Karpas-422 (cell line): ENCODE measurements around the gene TACR2. TPM values are rescaled to one million over a fixed set of nuclear protein-coding genes. Genes with fewer than 3 reads are reported as not detected.

Source experiments
- DNase-seq: peaks from one replicate; pipeline ENCODE4 v3.0.0-alpha.2; 2015
- H2AFZ ChIP-seq: fragments of 200-600 bp; sonication (generic); 2 replicates; pipeline ENCODE4 v1.6.1; 2014; ENCODE audit warnings: antibody characterized with exemption, low read length, mixed read lengths
- H3K27ac ChIP-seq: fragments of 200-600 bp; sonication (generic); 2 replicates; pipeline ENCODE4 v1.5.1; 2014; ENCODE audit warnings: mild to moderate bottlenecking, low read length, moderate library complexity
- H3K27me3 ChIP-seq: fragments of 200-600 bp; sonication (generic); 2 replicates; pipeline ENCODE4 v1.6.1; 2014; ENCODE audit warnings: low read length, mixed read lengths
- H3K36me3 ChIP-seq: fragments of 200-600 bp; sonication (generic); 2 replicates; pipeline ENCODE4 v1.6.1; 2014; ENCODE audit warnings: low read length, mixed read lengths; ENCODE audit not compliant: insufficient read depth
- H3K4me1 ChIP-seq: fragments of 200-600 bp; sonication (generic); 2 replicates; pipeline ENCODE4 v1.6.1; 2014; ENCODE audit warnings: mild to moderate bottlenecking, low read length, mixed read lengths
- H3K4me2 ChIP-seq: fragments of 200-600 bp; sonication (generic); 2 replicates; pipeline ENCODE4 v1.6.1; 2014; ENCODE audit warnings: low read length, low read depth, mild to moderate bottlenecking; ENCODE audit not compliant: poor library complexity, severe bottlenecking
- H3K4me3 ChIP-seq: fragments of 200-600 bp; sonication (generic); 2 replicates; pipeline ENCODE4 v1.5.1; 2014; ENCODE audit warnings: mild to moderate bottlenecking, antibody characterized with exemption, low read length, mixed read lengths
- H3K79me2 ChIP-seq: fragments of 200-600 bp; sonication (generic); 2 replicates; pipeline ENCODE4 v1.6.1; 2014; ENCODE audit warnings: mild to moderate bottlenecking, low read length, mixed read lengths
- H3K9ac ChIP-seq: fragments of 200-600 bp; sonication (generic); 2 replicates; pipeline ENCODE4 v1.6.0; 2014; ENCODE audit warnings: low read length
- H3K9me2 ChIP-seq: fragments of 200-600 bp; sonication (generic), shearing (Covaris generic); replicated peaks from 2 replicates; pipeline ENCODE4 v1.6.0; 2014; ENCODE audit warnings: mild to moderate bottlenecking, low read length, moderate library complexity; ENCODE audit not compliant: insufficient read depth
- H3K9me3 ChIP-seq: fragments of 300-700, 200-600 bp; sonication (generic); 2 replicates; pipeline ENCODE4 v1.6.1; 2014; ENCODE audit warnings: low read length, mixed read lengths
- H4K20me1 ChIP-seq: fragments of 200-600 bp; sonication (generic); 2 replicates; pipeline ENCODE4 v1.6.1; 2014; ENCODE audit warnings: mild to moderate bottlenecking, antibody characterized with exemption, low read length, low read depth; ENCODE audit not compliant: insufficient read depth
- total RNA-seq: library from RNA; depleted of rRNA; stranded (reverse); fragments of >200 nt; shearing (Covaris generic); gene quantifications from 2 replicates; pipeline ENCODE4 v1.2.3, GENCODE V29; 2014; ENCODE audit warnings: low replicate concordance

TACR2 gene
- total RNA-seq, 1 experiment from 2014 or later, result not detected

GRCh38 chr10:69459893-69460575 is 43.3 kb upstream of the TACR2 start:
- Histone ChIP-seq H3K4me2 (no peak overlapping the region), H3K9ac (no peak overlapping the region), H4K20me1 (no peaks in the 10 kb centered on the region), H3K4me3 (no peak overlapping the region), H3K79me2 (no peaks in the 10 kb centered on the region), H3K4me1 (no peaks in the 10 kb centered on the region), H3K27ac (no peak overlapping the region), H3K9me3 (no peaks in the 10 kb centered on the region), H2AFZ (no peak overlapping the region), H3K9me2 (no peaks in the 10 kb centered on the region), H3K36me3 (no peaks in the 10 kb centered on the region), H3K27me3 (no peaks in the 10 kb centered on the region)
- no peak for DNase-seq

- H3K4me2 ChIP-seq, result no peak overlapping the region
These were observed 42.5 kb upstream of the TACR2 start for GRCh38 chr10:69459101-69459790.

DNA sequence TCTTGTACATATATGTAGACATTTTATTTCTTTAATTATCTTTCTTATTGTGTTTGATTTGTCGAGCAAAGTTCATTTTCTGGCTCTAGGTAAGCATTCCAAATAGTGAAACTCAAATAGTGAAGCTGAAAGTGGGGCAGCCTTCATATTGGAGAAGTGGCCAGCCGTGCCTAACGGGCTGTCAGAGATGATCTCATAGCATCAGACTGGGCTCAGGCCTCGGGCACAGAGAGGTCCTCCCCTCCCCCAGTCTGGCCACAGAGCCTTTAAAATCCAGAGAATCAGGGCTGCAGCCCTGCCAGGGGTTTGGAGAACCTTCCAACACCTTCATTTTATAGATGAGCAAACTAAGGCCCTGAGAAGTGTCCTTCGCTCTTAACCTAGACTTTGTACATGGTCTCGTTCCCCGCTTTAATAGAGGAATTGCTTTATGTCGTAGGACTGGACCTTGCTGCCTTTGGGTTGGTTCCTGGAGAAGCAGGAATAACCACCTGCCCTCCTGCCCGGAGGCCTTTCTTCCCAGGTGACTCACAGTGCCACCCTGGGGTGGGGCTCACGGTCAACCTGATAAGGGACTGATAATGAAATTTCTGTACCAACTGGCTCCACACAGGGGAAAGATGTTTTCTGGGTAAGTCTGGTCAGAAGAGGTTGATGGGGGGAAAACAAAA is 41.8 kb upstream of the TACR2 start:
- Histone ChIP-seq H3K79me2 (no peaks in the 10 kb centered on the region), H2AFZ (no peak overlapping the region), H4K20me1 (no peaks in the 10 kb centered on the region), H3K4me3 (no peak overlapping the region), H3K27me3 (no peaks in the 10 kb centered on the region), H3K4me1 (no peaks in the 10 kb centered on the region), H3K9ac (no peak overlapping the region), H3K36me3 (no peaks in the 10 kb centered on the region), H3K4me2 (no peak overlapping the region), H3K9me3 (no peaks in the 10 kb centered on the region), H3K27ac (no peak overlapping the region), H3K9me2 (no peaks in the 10 kb centered on the region)
- DNase-seq, result no peak

More at GRCh38 chr10:69459101-69459790, 42.5 kb upstream of the TACR2 start:
- Histone ChIP-seq H3K4me1 (no peaks in the 10 kb centered on the region), H3K27ac (no peak overlapping the region), H3K9me2 (no peaks in the 10 kb centered on the region), H3K9me3 (no peaks in the 10 kb centered on the region), H2AFZ (no peak overlapping the region), H3K9ac (no peak overlapping the region), H3K79me2 (no peaks in the 10 kb centered on the region), H3K27me3 (no peaks in the 10 kb centered on the region), H3K4me3 (no peak overlapping the region), H3K36me3 (no peaks in the 10 kb centered on the region), H4K20me1 (no peaks in the 10 kb centered on the region)
- no peak for DNase-seq

- Histone ChIP-seq H3K4me3 (no peak overlapping the region), H3K9ac (no peak overlapping the region), H3K4me1 (no peaks in the 10 kb centered on the region), H3K27ac (no peak overlapping the region), H3K79me2 (no peaks in the 10 kb centered on the region), H2AFZ (no peak overlapping the region), H3K27me3 (no peaks in the 10 kb centered on the region), H3K36me3 (no peaks in the 10 kb centered on the region), H4K20me1 (no peaks in the 10 kb centered on the region), H3K9me2 (no peaks in the 10 kb centered on the region), H3K4me2 (no peak overlapping the region), H3K9me3 (no peaks in the 10 kb centered on the region)
- no peak for DNase-seq
These were observed 41.1 kb upstream of the TACR2 start for GRCh38 chr10:69457771-69458237.

- Histone ChIP-seq H3K27ac (no peak overlapping the region), H3K9ac (no peak overlapping the region), H3K9me3 (no peaks in the 10 kb centered on the region), H3K27me3 (no peaks in the 10 kb centered on the region), H2AFZ (no peak overlapping the region), H3K79me2 (no peaks in the 10 kb centered on the region), H3K36me3 (no peaks in the 10 kb centered on the region), H3K4me3 (no peak overlapping the region), H3K4me1 (no peaks in the 10 kb centered on the region), H4K20me1 (no peaks in the 10 kb centered on the region), H3K9me2 (no peaks in the 10 kb centered on the region), H3K4me2 (no peak overlapping the region)
- no peak for DNase-seq
These were observed 40.4 kb upstream of the TACR2 start for GRCh38 chr10:69456880-69457693.

- no peaks in the 10 kb centered on the region for H4K20me1 ChIP-seq
- no peak overlapping the region for H3K9ac ChIP-seq
- no peak overlapping the region for H3K4me2 ChIP-seq
- H3K4me1 ChIP-seq, result peaks cover 4% of the 10 kb centered on the region
- no peaks in the 10 kb centered on the region for H3K27me3 ChIP-seq
- no peaks in the 10 kb centered on the region for H3K79me2 ChIP-seq
- no peak for DNase-seq
- no peaks in the 10 kb centered on the region for H3K9me3 ChIP-seq
- no peaks in the 10 kb centered on the region for H3K9me2 ChIP-seq
- H2AFZ ChIP-seq, result no peak overlapping the region
- H3K36me3 ChIP-seq, result no peaks in the 10 kb centered on the region
- no peak overlapping the region for H3K4me3 ChIP-seq
- no peak overlapping the region for H3K27ac ChIP-seq
These were observed 38.5 kb upstream of the TACR2 start for GRCh38 chr10:69455006-69455763.

- Histone ChIP-seq H3K9ac (no peak overlapping the region), H3K4me3 (no peak overlapping the region), H3K79me2 (no peaks in the 10 kb centered on the region), H4K20me1 (no peaks in the 10 kb centered on the region), H3K36me3 (no peaks in the 10 kb centered on the region), H2AFZ (no peak overlapping the region), H3K27me3 (no peaks in the 10 kb centered on the region), H3K27ac (no peak overlapping the region), H3K9me2 (no peaks in the 10 kb centered on the region), H3K4me2 (no peak overlapping the region), H3K4me1 (peaks cover 4% of the 10 kb centered on the region), H3K9me3 (no peaks in the 10 kb centered on the region)
- no peak for DNase-seq
These were observed 37.1 kb upstream of the TACR2 start for GRCh38 chr10:69453795-69454194.
